CD4-positive, alpha-beta T cell treated with Interferon alpha-2 for 1 hour (primary cell): ENCODE measurements around the gene ATP6V0A4.
A peak's percentile ranks its signal among the peaks of the same experiment; 100 is the strongest.
"Not testable (repeated sequence)": the region's sequence is repeated elsewhere in the genome, so short reads cannot be mapped to it uniquely, and the experiment has no call there.

Experiments used
- DNase-seq, 2 donors: peaks; one replicate each; pipeline ENCODE4 v3.0.0-alpha.2; 2020 to 2022

ATP6V0A4 gene

DNA sequence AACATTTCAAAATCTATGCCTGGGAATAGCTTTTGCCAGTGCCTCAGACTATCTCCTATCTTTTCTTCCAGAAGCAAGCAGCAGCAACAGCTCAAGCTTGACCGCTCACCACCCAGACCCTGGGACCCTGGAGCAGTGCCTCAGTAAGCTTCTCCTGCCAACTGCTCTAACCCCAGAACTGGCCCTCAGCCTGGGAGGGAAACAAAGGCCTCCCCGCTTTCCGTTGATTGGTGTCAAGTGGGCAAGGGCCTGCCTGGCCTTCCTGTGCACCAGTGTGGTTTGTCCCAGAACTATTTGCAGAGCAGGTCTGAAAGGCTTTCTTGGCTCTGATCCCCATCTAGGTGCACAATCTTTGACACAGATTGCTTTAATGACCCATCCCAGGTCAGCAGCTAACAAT is 3.3 kb upstream of the ATP6V0A4 start:
- DNase-seq: no peak

DNA sequence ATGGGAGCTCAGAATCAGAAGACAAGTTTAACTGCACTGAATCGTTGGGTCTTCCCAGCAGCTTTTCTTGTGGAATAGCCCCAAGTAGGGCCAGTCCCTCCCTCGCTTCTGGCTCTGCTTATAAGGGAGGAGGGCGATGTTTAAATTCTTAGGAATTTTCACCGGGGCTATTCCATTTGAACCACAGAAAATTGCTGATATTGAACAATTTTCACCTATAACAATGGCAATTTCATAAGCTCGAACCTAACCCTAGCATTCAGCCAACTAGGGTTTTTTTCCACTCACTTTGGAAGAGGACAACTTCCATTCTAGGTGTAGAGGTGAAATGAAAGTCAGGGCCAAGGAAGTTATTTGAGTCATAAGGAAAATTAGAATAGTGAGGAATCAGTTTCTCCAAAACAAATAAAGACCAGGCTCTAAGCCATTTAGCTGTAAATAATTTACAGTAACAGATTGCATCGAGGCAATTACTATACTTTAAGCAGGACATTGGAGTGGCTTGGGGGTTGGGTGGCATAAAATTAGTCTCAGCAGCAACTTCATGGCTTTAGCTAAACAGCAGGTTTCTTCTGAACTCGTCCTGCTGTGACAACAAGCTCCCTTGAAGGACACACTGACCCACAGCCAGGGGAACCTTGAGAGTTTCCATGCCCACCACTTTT is 1.5 kb upstream of the ATP6V0A4 start:
- DNase-seq: no peak

DNA sequence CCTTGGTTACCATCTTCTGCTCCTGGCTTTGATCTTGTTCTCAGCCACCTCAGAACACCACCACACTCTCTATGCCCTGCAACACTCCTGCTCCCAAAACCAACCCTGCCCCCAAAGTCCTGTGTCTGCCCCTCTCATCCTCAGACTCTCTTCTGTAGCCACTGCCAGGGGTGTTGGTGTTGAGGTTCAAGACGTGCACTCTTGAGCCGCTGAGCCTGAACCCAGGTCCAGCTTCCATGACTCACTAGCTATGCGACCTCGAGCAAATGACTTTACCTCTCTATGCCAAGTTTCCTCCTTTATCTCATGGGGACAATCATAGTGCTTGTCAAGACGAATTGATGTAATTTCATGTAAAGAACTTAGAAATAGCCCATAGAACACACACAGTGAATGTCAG is 840 bp upstream of the ATP6V0A4 start:
- DNase-seq: no peak

DNA sequence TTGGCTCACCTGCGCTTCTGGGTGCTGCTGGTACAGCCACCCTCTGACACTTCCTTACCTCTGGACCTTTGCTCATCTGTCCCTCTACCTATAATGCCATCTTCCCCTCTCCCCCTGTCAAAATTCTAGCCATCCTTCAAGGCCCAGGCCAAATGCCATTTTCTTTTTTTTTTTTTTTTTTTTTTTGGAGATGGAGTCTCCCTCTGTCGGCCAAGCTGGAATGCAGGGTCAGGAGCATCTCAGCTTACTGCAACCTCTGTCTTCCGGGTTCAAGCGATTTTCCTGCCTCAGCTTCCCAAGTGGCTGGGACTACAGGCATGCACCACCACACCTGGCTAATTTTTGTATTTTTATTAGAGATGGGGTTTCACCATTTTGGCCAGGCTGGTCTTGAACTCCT is 950 bp downstream of the ATP6V0A4 start:
- DNase-seq: not testable (repeated sequence)

DNA sequence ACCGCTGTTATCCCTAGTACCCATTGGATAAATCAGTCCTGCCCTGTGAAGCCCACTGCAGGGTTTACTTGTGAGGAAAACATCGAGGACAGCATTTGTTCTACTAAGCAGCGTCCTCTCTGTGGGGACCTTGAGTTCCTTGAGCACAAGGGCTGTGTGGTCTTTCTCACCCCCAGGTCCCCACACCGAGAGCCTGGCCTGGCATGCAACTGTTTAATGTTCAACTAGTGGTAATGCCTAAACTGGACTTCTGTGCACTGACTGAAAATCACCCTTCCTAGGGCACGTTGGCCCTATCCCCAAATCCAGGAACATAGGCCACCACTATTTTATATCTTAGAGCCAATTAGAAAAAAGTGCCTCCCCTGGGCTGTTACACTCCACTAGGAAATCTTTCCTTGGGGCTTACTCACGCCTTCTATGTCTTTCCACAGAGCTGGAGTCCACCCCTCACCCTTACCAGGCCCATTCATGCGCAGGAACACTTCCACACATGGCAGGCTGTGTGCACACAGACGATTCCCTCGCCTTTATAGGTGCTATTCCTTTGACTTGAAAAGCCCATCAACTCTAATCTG is 1.9 kb downstream of the ATP6V0A4 start:
- DNase-seq: no peak

DNA sequence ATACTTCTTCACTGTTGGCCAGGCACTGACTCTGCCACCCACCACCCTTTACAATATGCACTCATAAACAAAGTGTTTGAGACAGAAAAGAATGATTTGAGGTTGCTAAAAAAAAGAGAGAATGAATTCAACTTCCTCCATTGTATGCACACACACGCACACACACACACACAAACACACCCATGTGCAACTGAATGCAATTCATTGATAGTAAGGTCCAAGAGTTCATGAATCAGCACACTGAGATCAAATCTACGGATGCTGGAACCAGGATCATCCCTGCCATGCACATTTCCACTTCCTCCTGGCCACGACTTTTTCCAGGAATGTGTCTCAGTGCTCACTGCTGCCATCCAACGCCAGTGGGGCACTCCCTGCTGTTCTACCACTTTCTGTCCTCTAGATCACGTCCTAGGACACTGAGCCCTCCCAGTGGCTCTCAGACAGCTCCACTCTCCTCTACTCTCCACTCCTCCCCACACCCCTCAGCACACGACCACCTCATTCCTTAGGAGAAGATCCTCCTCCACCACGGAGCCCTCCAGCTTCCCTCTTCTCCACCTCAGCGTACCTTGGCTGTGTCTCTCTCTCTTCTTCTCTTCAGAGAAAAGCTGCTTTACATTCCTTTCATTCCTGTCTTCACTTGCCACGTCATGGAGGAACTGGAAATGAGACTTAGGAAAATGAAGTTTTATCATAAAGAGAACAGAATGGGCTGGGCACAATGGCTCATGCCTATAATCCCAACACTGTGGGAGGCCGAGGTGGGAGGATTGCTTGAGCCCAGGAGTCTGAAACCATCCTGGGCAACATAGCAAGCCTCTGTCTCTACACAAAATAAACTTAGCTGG is 12.2 kb downstream of the ATP6V0A4 start:
- no peak for DNase-seq

DNA sequence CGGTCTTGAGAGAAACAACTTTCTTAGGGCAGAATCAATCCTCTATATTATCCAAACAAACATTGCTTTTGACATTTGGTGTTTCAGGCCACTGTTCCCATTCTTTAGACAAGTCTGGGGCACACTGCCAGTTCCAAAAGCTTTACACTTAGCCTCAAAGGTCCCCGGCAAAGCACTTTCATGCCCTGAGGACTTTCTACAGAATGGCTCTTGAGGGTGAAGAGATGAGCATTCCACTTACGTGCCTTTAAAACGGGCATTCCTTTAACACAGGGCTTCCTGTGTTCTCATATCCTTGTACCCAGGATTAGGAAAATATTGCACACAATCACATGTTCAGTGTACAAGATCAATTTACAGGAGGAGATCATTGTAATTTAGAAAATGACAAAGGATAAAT is 13.3 kb downstream of the ATP6V0A4 start:
- no peak for DNase-seq

DNA sequence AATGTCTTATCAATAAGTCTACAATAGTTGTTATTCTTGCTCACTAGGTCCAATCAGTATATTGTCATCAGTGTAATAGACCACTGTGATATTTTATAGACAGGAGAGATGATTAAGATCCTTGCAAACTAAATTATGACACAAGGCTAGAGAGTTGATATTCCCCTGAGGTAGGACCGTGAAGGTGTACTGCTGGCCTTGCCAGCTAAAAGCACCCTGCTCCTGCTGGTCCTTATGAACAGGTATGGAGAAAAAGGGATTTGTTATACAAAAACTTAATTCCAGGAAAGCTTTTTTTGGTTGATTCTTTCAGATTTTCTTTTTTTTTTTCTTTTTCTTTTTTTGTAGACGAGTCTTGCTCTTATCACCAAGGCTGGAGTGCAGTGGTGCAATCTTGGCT is 17.0 kb downstream of the ATP6V0A4 start:
- DNase-seq: no peak

DNA sequence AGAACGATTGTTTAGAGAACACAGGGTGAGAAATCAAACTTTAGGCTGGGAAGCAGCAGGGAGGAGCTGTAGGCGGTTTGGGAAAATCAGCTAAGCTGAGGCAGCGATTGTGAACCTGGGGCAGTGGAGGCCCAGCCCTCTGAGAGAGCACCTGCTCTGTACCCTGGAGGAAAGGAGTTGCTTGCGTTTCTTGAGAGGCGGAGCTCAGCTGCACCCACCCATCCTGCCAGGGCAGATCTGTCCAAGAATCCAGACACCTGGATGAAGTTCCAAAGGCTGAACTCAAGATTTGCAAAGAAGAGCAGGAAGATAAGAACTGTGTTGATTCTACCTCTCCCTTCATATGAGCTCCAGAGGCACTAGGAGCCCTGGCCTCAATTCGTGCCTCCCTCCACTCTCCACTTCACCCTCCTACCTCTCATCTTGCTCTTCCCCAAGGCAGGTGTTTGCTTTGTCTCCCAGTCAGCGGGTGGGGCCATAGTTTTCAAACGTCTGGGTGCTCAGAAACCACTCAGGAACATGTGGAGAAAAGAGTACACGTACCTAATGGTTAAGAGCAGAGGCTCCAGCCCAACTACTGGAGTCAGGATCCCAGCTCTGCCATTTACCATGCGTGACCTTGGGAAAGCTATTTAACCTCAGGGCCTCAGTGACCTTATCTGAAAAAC is 21.7 kb downstream of the ATP6V0A4 start:
- no peak for DNase-seq

DNA sequence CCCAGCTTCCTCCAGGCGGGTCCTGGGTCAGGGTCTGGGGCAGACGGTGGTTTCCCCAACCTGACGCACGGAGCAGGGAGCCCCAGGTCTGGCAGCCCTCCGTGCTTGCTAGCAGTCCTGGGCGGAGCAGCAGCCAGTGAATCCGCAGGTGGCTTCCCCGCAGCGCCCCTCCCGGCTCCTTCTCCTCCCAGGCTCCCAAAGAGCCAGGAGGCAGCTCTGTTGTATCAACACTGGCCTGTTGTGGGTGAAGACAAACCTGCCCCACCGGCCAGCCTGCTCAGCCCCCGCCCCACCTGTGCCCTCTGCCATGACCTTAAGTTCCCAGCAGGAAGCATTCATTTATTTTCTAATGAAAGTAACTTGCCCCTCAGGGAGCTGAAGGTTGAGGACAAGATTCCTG is 24.2 kb downstream of the ATP6V0A4 start:
- DNase-seq: no peak

DNA sequence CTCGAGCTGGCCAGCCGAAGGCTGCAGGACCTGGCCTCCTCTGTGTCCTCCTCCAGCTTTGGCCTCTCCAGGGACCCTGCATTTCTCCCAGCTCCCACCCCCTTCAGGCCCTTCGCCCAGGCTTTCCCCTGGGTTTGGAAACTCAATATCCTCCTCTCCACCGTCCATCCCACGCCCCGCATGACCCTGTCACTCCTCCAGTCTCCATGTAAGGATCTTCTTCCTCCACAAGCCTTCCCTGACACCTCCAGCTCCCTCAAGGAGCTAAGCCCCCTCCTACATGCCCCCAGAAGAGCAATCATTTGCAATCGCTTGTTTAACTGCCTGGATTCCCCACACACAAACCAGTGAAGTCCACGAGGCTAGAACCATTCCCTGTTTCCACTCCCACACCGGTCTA is 24.8 kb downstream of the ATP6V0A4 start:
- no peak for DNase-seq

DNA sequence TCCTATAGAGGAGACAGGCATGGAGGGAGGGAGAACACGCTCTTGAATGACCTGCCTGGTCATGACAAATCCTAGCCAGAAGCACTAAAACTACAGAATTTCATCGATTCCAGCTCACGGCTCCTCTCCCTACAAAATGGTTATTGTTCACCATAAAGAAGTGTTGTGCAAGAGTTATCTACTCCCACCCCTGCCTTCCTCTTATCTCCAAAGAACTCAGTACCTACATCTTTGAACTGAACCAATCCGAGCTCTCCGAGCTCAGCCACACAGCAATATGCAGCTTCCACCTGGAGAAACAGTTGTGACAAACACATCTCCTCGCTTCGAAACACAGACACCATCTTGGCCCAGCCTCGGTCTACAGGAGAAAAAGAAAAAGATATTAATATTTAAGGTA is 27.1 kb downstream of the ATP6V0A4 start:
- no peak for DNase-seq

DNA sequence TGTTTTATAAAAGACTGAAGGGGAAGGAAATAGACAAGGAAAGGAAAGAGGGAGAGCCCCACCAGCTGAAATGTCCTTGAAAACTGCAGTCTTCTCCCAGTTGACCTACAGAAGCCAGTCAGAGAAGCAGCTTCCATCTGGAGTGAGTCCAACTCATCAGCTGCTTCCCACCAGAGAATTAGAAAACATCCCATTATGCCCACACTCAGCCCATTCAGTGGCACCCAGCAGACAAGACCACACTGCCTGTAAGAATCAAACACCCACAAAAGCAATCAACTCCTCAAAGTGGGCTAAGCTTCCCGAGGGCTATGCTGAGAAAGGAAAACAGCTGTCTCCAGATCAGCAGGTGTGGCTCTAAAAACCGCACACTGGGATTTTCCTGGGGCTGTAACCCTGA is 29.8 kb downstream of the ATP6V0A4 start:
- no peak for DNase-seq

DNA sequence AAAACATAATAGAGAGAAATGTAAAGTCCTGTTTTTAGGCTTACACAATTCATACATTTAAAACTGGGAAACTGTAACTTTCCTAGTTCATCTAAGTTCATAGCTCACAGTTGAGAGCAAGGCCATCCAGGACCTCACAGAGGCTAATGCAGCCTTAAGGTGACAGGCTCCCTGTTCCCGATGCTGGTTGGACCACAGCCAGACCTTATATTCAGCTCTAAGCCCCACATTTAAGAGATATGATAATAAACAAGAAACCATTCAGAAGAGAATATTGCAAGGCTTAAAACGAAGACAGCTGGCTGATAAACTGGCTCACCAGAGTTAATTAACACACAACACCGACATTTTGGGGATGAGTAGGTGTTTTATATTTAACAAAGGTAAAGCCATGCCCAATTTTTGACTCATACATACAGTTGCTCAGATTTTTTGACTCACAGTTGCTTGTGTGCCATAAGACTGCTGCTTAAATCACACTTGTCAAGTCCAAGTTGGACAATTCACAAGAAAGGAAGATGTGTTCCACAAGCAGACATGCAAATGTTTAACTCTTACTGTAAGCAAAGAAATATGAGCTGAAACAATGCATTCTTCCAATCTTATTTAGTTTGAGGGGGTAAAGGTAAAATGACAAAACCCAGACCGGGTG is 41.3 kb downstream of the ATP6V0A4 start:
- no peak for DNase-seq

DNA sequence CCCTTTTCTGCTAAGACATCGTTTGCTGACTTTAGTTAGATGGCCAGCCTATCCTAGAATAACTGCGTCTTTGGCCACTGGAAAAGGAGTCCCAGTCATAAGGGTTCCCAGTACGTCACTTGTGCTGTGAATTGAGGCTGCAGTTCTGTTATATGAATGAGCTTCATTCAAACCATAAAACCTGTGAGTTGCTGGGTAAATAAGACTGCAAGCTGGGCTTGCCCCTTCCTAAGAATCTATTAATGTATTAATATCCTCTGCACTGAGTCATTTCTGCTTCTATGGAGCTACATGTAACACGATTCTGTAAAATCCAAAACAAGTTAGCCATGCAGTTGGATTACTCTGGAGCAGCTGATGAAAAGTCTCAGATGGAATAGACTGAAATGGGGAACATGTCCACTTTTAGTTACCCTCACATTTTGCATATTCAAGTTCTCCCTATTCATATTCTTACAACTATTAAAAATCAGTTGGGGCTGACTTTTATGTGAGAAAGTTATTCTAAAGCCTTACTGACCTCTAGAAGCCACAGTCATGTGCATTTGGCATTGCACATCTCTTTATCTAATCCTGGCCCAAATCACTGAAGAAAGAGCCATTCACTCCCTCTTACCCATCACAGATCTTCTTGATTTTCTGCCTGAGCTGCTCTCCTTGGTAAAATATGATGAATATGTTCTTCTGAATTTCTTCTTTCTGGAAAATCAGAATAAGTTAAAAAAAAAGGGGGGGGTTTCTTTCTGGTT is 42.0 kb downstream of the ATP6V0A4 start:
- no peak for DNase-seq

DNA sequence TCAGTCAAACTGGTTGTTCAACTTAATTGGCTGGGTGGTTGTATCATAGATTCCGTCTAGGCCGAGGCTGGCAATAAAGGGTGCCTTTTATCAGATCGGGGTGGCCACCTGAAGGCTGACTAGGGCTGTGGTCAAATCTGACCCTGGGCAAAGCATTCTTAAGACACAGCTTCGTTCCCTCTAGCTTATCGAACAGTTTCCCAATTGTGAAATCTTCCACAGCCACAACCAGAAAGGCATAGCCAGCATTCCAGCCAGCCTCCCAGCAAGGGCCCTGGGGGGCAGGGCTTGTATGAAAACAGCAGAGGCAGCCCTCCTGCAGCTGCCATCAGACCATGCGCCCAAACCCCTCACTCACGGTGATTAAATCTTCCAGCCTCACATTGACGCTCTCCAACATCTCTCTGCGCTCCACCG is 42.7 kb downstream of the ATP6V0A4 start:
- no peak for DNase-seq

DNA sequence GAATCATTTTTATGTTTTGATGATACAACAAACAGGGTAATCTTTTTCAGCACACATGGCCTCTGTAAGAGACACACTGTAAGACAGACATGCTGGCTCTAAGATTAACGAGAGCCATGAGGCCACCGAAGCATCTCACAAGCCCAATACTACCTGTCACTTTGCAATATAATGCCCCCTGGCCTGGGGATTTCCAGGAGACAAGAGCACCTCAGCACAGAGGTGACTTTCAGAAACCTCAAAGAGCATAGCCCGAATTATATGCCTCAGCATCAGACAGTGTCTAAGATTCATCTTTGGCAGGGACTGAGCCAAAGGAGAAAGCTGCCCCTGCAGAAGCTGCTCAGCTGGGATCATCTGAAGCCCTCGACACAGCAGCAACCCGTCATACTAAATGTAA is 44.4 kb downstream of the ATP6V0A4 start:
- peak in 1 of 2 donors; percentile 42 for DNase-seq

DNA sequence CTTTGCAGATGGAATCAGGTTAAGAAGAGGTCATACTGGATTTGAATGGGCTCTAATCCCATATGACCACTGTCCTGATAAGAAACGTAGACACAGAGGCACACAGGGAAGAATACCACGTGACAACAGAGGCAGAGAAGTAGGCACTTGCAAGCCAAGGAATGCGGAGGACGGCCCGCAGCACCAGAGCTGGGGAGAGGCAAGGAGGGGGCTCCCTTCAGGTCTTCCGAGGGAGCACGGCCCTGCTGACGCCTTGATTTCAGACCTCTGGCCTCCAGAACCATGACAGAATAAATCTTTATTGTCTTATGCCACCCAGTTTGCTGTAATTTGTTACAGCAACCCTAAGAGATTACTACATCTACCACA is 44.9 kb downstream of the ATP6V0A4 start:
- no peak for DNase-seq

DNA sequence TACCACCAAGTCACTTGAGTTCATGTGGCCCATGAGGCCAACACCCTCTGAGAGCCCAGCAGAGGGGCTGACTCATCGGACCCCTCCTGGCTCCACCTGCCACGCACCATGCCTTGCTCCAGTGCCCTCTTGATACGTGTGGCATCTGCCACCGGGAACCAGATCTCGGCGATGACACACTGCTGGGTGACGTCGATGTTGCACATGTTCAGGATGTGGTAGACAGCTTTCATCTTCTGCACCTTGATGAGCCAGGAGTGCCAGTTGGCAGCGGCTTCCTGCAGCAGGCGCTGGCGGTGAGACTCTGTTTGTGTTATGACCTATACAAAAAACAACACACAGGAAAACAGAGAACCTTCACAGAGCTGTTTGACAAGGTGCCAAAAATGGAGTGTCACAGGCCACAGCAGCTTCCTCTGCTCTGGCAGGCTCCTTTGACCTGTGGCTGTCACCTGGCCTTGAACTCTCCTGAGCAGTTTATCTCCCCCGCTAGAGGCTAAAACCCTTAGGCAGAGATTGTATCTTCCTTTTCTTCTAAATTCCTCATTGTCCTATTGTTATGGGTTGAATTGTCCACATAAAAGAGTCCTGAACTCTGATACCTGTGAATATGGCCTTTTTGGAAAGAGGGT is 45.4 kb downstream of the ATP6V0A4 start:
- peak; percentile 93 to 94 for DNase-seq

DNA sequence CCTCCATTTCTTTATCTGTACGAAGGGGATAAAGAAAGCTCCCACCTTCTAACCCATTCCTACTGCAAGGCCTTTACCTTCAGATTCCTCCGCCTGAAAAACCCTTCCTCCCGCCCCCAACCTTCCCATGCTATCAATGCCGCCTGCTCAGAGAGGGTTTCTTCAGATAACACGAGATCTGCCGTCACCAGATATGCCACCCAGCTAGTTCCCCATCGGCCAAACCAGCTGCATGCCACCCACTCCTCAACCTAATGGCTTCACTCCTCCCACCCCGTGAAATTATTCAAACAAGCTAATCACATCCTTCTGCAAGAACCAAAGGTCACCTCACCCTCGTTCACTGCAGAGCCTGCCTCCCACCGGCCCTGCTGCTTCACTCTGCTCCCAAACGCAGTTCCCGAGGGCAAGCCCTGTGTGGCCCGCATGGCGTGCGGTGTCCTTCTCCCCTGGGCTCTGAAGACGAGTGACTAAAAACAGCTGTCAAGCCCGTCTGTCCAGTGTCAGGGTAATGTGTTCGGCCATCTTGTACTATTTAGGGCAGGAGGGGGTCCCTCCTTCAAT is 47.0 kb downstream of the ATP6V0A4 start:
- DNase-seq: no peak

DNA sequence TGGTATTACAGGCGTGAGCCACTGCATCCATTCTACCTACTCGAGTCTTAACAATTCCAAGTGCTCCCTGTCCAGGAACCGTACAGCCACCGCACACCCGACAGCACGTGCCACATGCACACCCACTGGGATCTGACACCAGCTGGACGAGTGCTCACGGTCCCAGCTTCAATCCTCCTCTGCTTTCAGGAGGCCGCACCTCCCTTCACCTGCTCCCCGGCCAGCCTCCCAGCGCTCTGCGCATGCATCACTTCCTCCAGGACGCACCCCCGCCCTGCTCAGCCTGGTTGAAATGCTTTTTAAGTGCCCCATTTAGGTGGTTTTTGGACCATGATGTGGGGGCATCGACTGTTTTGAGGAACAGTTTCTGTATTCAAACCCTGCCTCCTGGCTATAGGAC is 47.5 kb downstream of the ATP6V0A4 start:
- no peak for DNase-seq

DNA sequence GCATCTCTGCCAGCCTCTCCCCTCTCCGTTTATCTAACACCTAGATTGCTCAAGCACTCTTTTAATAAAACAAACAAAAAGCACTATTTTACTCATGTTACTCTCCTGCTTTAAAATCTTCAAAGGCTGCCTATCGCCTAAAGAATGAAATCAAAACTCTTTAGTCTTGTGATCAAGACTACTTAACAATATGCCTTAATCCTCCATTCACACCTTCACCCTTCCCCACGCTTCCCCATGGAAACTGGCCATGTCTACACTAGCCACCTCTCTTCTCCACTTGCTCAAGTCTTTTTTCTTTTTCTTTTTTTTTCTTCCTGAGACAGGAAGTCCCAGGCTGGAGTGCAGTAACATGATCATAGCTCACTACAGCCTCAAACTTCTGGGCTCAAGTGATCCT is 48.0 kb downstream of the ATP6V0A4 start:
- no peak for DNase-seq
